Erythroblast (primary cell): ENCODE data around the gene NSG1.
"Not testable (repeated sequence)": the region's sequence is repeated elsewhere in the genome, so short reads cannot be mapped to it uniquely, and the experiment has no call there.

Experiments used
- GATA1 ChIP-seq: IDR thresholded peaks from 2 replicates; pipeline ENCODE4 v1.6.1; 2011; ENCODE audit warnings: low read depth, mild to moderate bottlenecking, control low read depth, low read length, moderate library complexity
- POLR2A ChIP-seq: IDR thresholded peaks from 2 replicates; pipeline ENCODE4 v1.6.1; 2011; ENCODE audit warnings: mild to moderate bottlenecking, low read length

GRCh38 chr4:4348585-4348984 is 38.3 kb upstream of the NSG1 start:
- not testable (repeated sequence) for TF ChIP-seq POLR2A, GATA1
